PC-3 (cell line): ENCODE data around the gene PNCK. TPM values are rescaled to one million over a fixed set of nuclear protein-coding genes. Genes with fewer than 3 reads are reported as not detected.
"Not testable (repeated sequence)": the region's sequence is repeated elsewhere in the genome, so short reads cannot be mapped to it uniquely, and the experiment has no call there.

Source experiments
- ATAC-seq: fragments of 200-7000 bp; cut with Tn5 transposase; 2 replicates; pipeline ENCODE4 v1.9.1; 2020; ENCODE audit warnings: mild to moderate bottlenecking, moderate library complexity
- BruUV-seq: library from RNA; stranded (reverse); fragments of 400-500 nt; replicated peaks from 2 replicates; lab custom pipeline; 2021; lab: Mats Ljungman, UMichigan
- CTCF ChIA-PET: fragments of 300-600 bp; sonication (Branson Sonifier 250); formaldehyde crosslinking; loops from one replicate; lab custom pipeline; 2022; ENCODE audit warnings: antibody characterized with exemption; lab: Charles Lee
- POLR2A ChIA-PET: fragments of 300-600 bp; sonication (Branson Sonifier 250); formaldehyde crosslinking; loops from one replicate; lab custom pipeline; 2022; ENCODE audit warnings: antibody characterized with exemption; ENCODE audit not compliant: unreplicated experiment; lab: Charles Lee
- DNase-seq: peaks from one replicate; pipeline ENCODE4 v3.0.0-alpha.2; 2015
- H2AFZ ChIP-seq: fragments of 300-600 bp; sonication (generic); 2 replicates; pipeline ENCODE4 v1.6.0; 2016; ENCODE audit warnings: antibody characterized with exemption, low read length
- H3F3A ChIP-seq: fragments of 300-600 bp; sonication (generic); one replicate; pipeline ENCODE4 v1.6.0; 2017; ENCODE audit warnings: antibody characterized with exemption, low read length, control low read depth, mild to moderate bottlenecking; ENCODE audit not compliant: unreplicated experiment
- H3K27ac ChIP-seq: fragments of 300-600 bp; sonication (generic); 2 replicates; pipeline ENCODE4 v1.5.1; 2016; ENCODE audit warnings: mild to moderate bottlenecking, low read length
- H3K27me3 ChIP-seq: fragments of 300-600 bp; sonication (generic); 2 replicates; pipeline ENCODE4 v1.6.1; 2016; ENCODE audit warnings: low read length, mixed read lengths
- H3K36me3 ChIP-seq: fragments of 300-600 bp; sonication (generic); 2 replicates; pipeline ENCODE4 v1.6.1; 2016; ENCODE audit warnings: low read depth, mixed run types, low read length, mixed read lengths
- H3K4me1 ChIP-seq: fragments of 300-600 bp; sonication (generic); 2 replicates; pipeline ENCODE4 v1.5.1; 2016; ENCODE audit warnings: low read length; ENCODE audit not compliant: insufficient read depth
- H3K4me2 ChIP-seq: fragments of 300-600 bp; sonication (generic); 2 replicates; pipeline ENCODE4 v1.6.0; 2016; ENCODE audit warnings: low read length
- H3K4me3 ChIP-seq: fragments of 300-600 bp; sonication (generic); 2 replicates; pipeline ENCODE4 v1.5.1; 2016; ENCODE audit warnings: mild to moderate bottlenecking, low read length, mixed read lengths
- H3K79me2 ChIP-seq: fragments of 300-600 bp; sonication (generic); 2 replicates; pipeline ENCODE4 v1.6.1; 2017; ENCODE audit warnings: low read length, mixed read lengths
- H3K9ac ChIP-seq: fragments of 300-600 bp; sonication (generic); 2 replicates; pipeline ENCODE4 v1.6.0; 2016; ENCODE audit warnings: mild to moderate bottlenecking, low read length
- H3K9me2 ChIP-seq: fragments of 300-600 bp; sonication (generic); replicated peaks from 2 replicates; pipeline ENCODE4 v1.6.1; 2016; ENCODE audit warnings: mixed run types, low read length, mixed read lengths
- H3K9me3 ChIP-seq: fragments of 300-600 bp; sonication (generic); 2 replicates; pipeline ENCODE4 v1.6.1; 2016; ENCODE audit warnings: low read length, mixed read lengths
- H4K20me1 ChIP-seq: fragments of 300-600 bp; sonication (generic); 2 replicates; pipeline ENCODE4 v1.6.1; 2016; ENCODE audit warnings: low read length, mixed read lengths
- CTCF ChIP-seq: fragments of 300-600 bp; sonication (generic); conservative IDR thresholded peaks from 2 replicates; pipeline ENCODE4 v1.5.1; 2017; ENCODE audit warnings: antibody characterized with exemption, low read depth, mild to moderate bottlenecking, low read length
- EZH2 ChIP-seq: fragments of 300-600 bp; sonication (generic); IDR thresholded peaks from one replicate; pipeline ENCODE4 v1.6.1; 2017; ENCODE audit warnings: antibody characterized with exemption, mild to moderate bottlenecking, low read length; ENCODE audit not compliant: unreplicated experiment
- EZH2phosphoT487 ChIP-seq: fragments of 300-600 bp; sonication (generic); IDR thresholded peaks from 2 replicates; pipeline ENCODE4 v1.6.1; 2018; ENCODE audit warnings: mild to moderate bottlenecking, antibody characterized with exemption, low read length, borderline replicate concordance
- intact Hi-C: fragments of 100-400 bp; cut with micrococcal nuclease; formaldehyde crosslinking; loops from 2 replicates; pipeline ENCODE4 v1.9.0; 2023
- total RNA-seq: library from RNA; depleted of rRNA; stranded (reverse); fragments of >200 nt; gene quantifications from 2 replicates; pipeline ENCODE4 v1.2.3, GENCODE V29; 2014

The PNCK gene
- total RNA-seq, 1 experiment from 2014 or later: 1.0 TPM

- Histone ChIP-seq H3K9me2 (no peaks in the 10 kb centered on the region), H3K27ac (peak overlapping the region; percentile 56), H3K4me2 (no peak overlapping the region), H3F3A (no peaks in the 10 kb centered on the region), H3K9me3 (no peaks in the 10 kb centered on the region), H2AFZ (no peak overlapping the region), H3K36me3 (peaks cover 11% of the 10 kb centered on the region), H4K20me1 (peaks cover 6% of the 10 kb centered on the region; the same call in 1 of the 2 replicates), H3K79me2 (peaks cover 7% of the 10 kb centered on the region), H3K4me1 (peaks cover 9% of the 10 kb centered on the region; the same call in 1 of the 2 replicates), H3K27me3 (no peaks in the 10 kb centered on the region), H3K4me3 (no peak overlapping the region), H3K9ac (no peak overlapping the region)
- peak; percentile 94 for ATAC-seq
- peak; percentile 90 for DNase-seq
- ChIA-PET POLR2A (no interaction called here), CTCF (interaction anchor here (0.7 to 1.0 kb wide), 2 partner anchors 21 to 24 kb away, joined by 4 read pairs; partner anchors contain the start of gene SLC6A8)
- intact Hi-C loops: loop anchor here (2.0 kb wide), 1 partner anchor 14 kb away; no protein-coding TSS in a partner anchor
- TF ChIP-seq CTCF (peak; percentile 73), EZH2 (no peak), EZH2phosphoT487 (no peak)
- BruUV-seq: no TSS peak
Observed at GRCh38 chrX:153708415-153708814, 34.8 kb upstream of the PNCK start.

- Histone ChIP-seq H2AFZ (no peak overlapping the region), H3K4me2 (no peak overlapping the region), H3K9me2 (no peaks in the 10 kb centered on the region), H3F3A (no peaks in the 10 kb centered on the region), H3K9ac (no peak overlapping the region), H3K9me3 (no peaks in the 10 kb centered on the region), H3K27me3 (no peaks in the 10 kb centered on the region), H3K27ac (no peak overlapping the region), H4K20me1 (peaks cover 6% of the 10 kb centered on the region; the same call in 1 of the 2 replicates), H3K4me1 (peaks cover 9% of the 10 kb centered on the region; the same call in 1 of the 2 replicates), H3K79me2 (peaks cover 7% of the 10 kb centered on the region), H3K4me3 (no peak overlapping the region), H3K36me3 (peaks cover 11% of the 10 kb centered on the region)
- no peak for TF ChIP-seq EZH2phosphoT487
- no peak for TF ChIP-seq CTCF
- no peak for TF ChIP-seq EZH2
- ChIA-PET CTCF (no interaction called here), POLR2A (no interaction called here)
- no peak for DNase-seq
- no TSS peak for BruUV-seq
- ATAC-seq: no peak
- intact Hi-C loops: no loop called here
Observed at GRCh38 chrX:153707406-153707805, 33.8 kb upstream of the PNCK start.

GRCh38 chrX:153706799-153707198 is 33.2 kb upstream of the PNCK start:
- no peak for ATAC-seq
- no peak overlapping the region for H3K27ac ChIP-seq
- no peak overlapping the region for H3K4me2 ChIP-seq
- H4K20me1 ChIP-seq: peaks cover 6% of the 10 kb centered on the region; the same call in 1 of the 2 replicates
- ChIA-PET POLR2A (no interaction called here), CTCF (no interaction called here)
- no peak for DNase-seq
- H3K9ac ChIP-seq: no peak overlapping the region
- no peak overlapping the region for H2AFZ ChIP-seq
- peaks cover 11% of the 10 kb centered on the region for H3K36me3 ChIP-seq
- H3F3A ChIP-seq: no peaks in the 10 kb centered on the region
- no peaks in the 10 kb centered on the region for H3K27me3 ChIP-seq
- no peaks in the 10 kb centered on the region for H3K9me3 ChIP-seq
- H3K4me3 ChIP-seq: no peak overlapping the region
- TF ChIP-seq EZH2phosphoT487: no peak
- TF ChIP-seq CTCF: no peak
- TF ChIP-seq EZH2: no peak
- peaks cover 9% of the 10 kb centered on the region; the same call in 1 of the 2 replicates for H3K4me1 ChIP-seq
- intact Hi-C loops: no loop called here
- H3K9me2 ChIP-seq: no peaks in the 10 kb centered on the region
- no TSS peak for BruUV-seq
- peaks cover 7% of the 10 kb centered on the region for H3K79me2 ChIP-seq

GRCh38 chrX:153705403-153706060 is 31.9 kb upstream of the PNCK start:
- H3K79me2 ChIP-seq, DNase-seq, H4K20me1 ChIP-seq, intact Hi-C loops, H3K9me2 ChIP-seq, BruUV-seq, H3F3A ChIP-seq, POLR2A ChIA-PET, H3K9ac ChIP-seq, H3K27ac ChIP-seq, H3K4me3 ChIP-seq, CTCF ChIA-PET, H3K27me3 ChIP-seq, H3K4me1 ChIP-seq, H3K9me3 ChIP-seq, H3K4me2 ChIP-seq, ATAC-seq, H2AFZ ChIP-seq: not testable (repeated sequence)
- peaks cover 11% of the 10 kb centered on the region for H3K36me3 ChIP-seq
